ENCODE results near the gene TMSB10.

DNA sequence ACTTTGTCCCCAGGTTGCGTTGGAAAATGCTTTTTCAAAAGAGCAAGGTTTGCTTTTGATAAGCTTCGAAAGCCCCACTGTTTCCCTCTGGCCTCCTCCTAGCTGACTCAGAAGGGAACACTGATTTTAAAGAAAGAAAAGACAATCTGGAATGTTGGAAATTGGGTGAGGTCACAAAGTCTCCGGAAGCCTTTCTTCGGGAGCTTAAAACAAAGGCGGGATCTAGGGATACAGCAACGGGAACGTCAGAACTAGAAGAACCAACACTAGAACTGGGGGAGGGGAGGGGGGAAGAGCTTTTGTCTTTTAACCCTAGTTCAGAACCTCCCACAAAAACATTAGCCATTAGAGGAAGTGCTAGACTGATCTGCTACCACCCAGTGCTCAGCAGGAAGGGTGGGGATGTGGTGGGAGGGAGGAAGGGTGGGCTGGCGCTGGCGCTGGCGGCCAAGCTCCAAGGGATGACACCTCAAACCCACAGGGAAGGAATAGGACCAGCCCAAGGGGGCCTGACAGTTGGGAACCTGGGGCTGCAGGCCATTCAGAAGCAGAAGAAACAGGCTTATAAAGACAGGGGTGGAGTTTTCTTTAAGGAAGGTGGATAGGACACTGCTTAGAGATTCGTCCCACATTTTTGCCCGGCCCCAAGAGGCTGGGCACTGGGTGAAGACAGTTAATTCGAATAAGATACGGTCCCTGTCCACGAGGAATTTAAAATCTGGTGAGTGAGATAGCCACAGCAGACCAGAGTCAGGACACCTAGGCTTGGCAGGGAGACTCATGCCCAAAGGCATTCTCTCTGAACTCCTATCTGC lies 1.7 kb downstream of the TMSB10 start:
- no peak for TF ChIP-seq SUZ12 (IDR thresholded peaks at IDR 0.05)
- no peak for TF ChIP-seq BHLHE40 (IDR thresholded peaks at IDR 0.05; ENCODE audit: borderline replicate concordance)
- no peak for TF ChIP-seq ELF4 (IDR thresholded peaks at IDR 0.05)
- TF ChIP-seq FOXK2 (IDR thresholded peaks at IDR 0.05): no peak
- TF ChIP-seq HDGF (IDR thresholded peaks at IDR 0.05; ENCODE audit: borderline replicate concordance): no peak
- TF ChIP-seq ARNT (IDR thresholded peaks at IDR 0.05): no peak
- TF ChIP-seq SP1 (IDR thresholded peaks at IDR 0.05): no peak
- TF ChIP-seq LEF1 (IDR thresholded peaks at IDR 0.05; ENCODE audit: borderline replicate concordance): no peak
- TF ChIP-seq L3MBTL2 (conservative IDR thresholded peaks at IDR 0.05): no peak
- no peak for TF ChIP-seq PKNOX1 (IDR thresholded peaks at IDR 0.05)

All from HEK293T (cell line).